Endodermal cell (in vitro differentiated cells): ENCODE results near the gene SYNE1. TPM values are rescaled to one million over a fixed set of nuclear protein-coding genes. Genes with fewer than 3 reads are reported as not detected.

ENCODE experiments used
- DNase-seq: peaks from one replicate; pipeline ENCODE4 v3.0.0-alpha.2; 2017
- H3K27ac ChIP-seq: 2 replicates; pipeline ENCODE4 v1.5.1; 2013; ENCODE audit warnings: mild to moderate bottlenecking, low read depth, low read length, moderate library complexity
- H3K27me3 ChIP-seq: 2 replicates; pipeline ENCODE4 v1.6.1; 2013; ENCODE audit warnings: mild to moderate bottlenecking, low read length, moderate library complexity; ENCODE audit not compliant: insufficient read depth, control insufficient read depth, poor library complexity, severe bottlenecking
- H3K36me3 ChIP-seq: 2 replicates; pipeline ENCODE4 v1.7.0; 2013; ENCODE audit warnings: mild to moderate bottlenecking, low read length, moderate library complexity; ENCODE audit not compliant: control insufficient read depth, insufficient read depth
- H3K4me1 ChIP-seq: one replicate; pipeline ENCODE4 v1.7.0; 2013; ENCODE audit warnings: low read length; ENCODE audit not compliant: control insufficient read depth, insufficient read depth
- H3K4me3 ChIP-seq: 2 replicates; pipeline ENCODE4 v1.5.1; 2013; ENCODE audit warnings: mild to moderate bottlenecking, low read length, moderate library complexity
- H3K9ac ChIP-seq: 2 replicates; pipeline ENCODE4 v1.6.1; 2013; ENCODE audit warnings: mild to moderate bottlenecking, low read length, moderate library complexity; ENCODE audit not compliant: poor library complexity, severe bottlenecking; ENCODE audit errors: extremely low read depth
- H3K9me3 ChIP-seq: 2 replicates; pipeline ENCODE4 v1.6.1; 2013; ENCODE audit warnings: mild to moderate bottlenecking, low read length, moderate library complexity; ENCODE audit not compliant: control insufficient read depth
- H3K27ac Mint-ChIP-seq: 2 replicates; pipeline ENCODE4 v1.8.0; 2020; ENCODE audit warnings: mixed read lengths
- H3K27me3 Mint-ChIP-seq: 2 replicates; pipeline ENCODE4 v1.8.0; 2021; ENCODE audit warnings: mild to moderate bottlenecking, mixed read lengths; ENCODE audit not compliant: insufficient read depth
- H3K36me3 Mint-ChIP-seq: 2 replicates; pipeline ENCODE4 v1.8.0; 2020; ENCODE audit warnings: low read depth, mixed read lengths
- H3K4me1 Mint-ChIP-seq: 2 replicates; pipeline ENCODE4 v1.8.0; 2020; ENCODE audit warnings: mixed read lengths
- H3K4me3 Mint-ChIP-seq: 2 replicates; pipeline ENCODE4 v1.8.0; 2020; ENCODE audit warnings: mild to moderate bottlenecking, moderate library complexity, mixed read lengths
- H3K9me3 Mint-ChIP-seq: 2 replicates; pipeline ENCODE4 v1.8.0; 2020; ENCODE audit warnings: mild to moderate bottlenecking, mixed read lengths
- CTCF ChIP-seq: fragments of 200-600 bp; sonication (generic); conservative IDR thresholded peaks from 2 replicates; pipeline ENCODE4 v1.5.0; 2021; ENCODE audit warnings: antibody characterized with exemption, mild to moderate bottlenecking
- WGBS, 2 experiments: methylation state at CpG; one replicate each; pipeline versions ENCODE4 v1.1.5 to v1.1.7; 2013; ENCODE audit warnings: missing lambda C conversion rate in 2 of 2, mixed read lengths in 1 of 2; ENCODE audit not compliant: insufficient coverage in 1 of 2, insufficient read length in 1 of 2; 5-methylcytosine and 5-hydroxymethylcytosine counted together
- total RNA-seq, 2 donors: library from RNA; stranded (reverse); fragmentation: NEBNext Ultra II Directional in 1 of 2; extraction: Animal tissue kit (Norgen Biotek cat#: 25700) in 1 of 2; gene quantifications; 2 replicates in 1 of 2; 3 replicates in 1 of 2; pipeline ENCODE4 v1.2.1, GENCODE V29; 2021

The SYNE1 gene
- total RNA-seq, 2 donors from 2014 or later, result 7.9 to 9.5 TPM

- H3K36me3 ChIP-seq, result no peaks in the 10 kb centered on the region
- no peak overlapping the region for H3K9ac ChIP-seq
- H3K4me1 ChIP-seq, result peaks cover 11% of the 10 kb centered on the region
- Mint-ChIP-seq H3K27me3 (peaks cover 23% of the 10 kb centered on the region), H3K4me3 (no peak overlapping the region), H3K36me3 (no peaks in the 10 kb centered on the region), H3K27ac (no peak overlapping the region), H3K9me3 (no peaks in the 10 kb centered on the region), H3K4me1 (peaks cover 24% of the 10 kb centered on the region)
- no peak for TF ChIP-seq CTCF
- H3K4me3 ChIP-seq, result no peak overlapping the region
- no peak overlapping the region for H3K27ac ChIP-seq
- 91 to 92% methylated on average over 2 of the region's 2 CpGs for WGBS, 2 experiments
- H3K27me3 ChIP-seq, result no peaks in the 10 kb centered on the region
- no peaks in the 10 kb centered on the region for H3K9me3 ChIP-seq
- DNase-seq, result no peak
These were observed 546.0 kb downstream of the SYNE1 start for GRCh38 chr6:152091201-152091600.

- Histone ChIP-seq H3K36me3 (no peaks in the 10 kb centered on the region), H3K4me3 (no peak overlapping the region), H3K9me3 (no peaks in the 10 kb centered on the region), H3K27ac (no peak overlapping the region), H3K9ac (no peak overlapping the region), H3K27me3 (no peaks in the 10 kb centered on the region), H3K4me1 (peaks cover 11% of the 10 kb centered on the region)
- Mint-ChIP-seq H3K9me3 (no peaks in the 10 kb centered on the region), H3K36me3 (no peaks in the 10 kb centered on the region), H3K27ac (no peak overlapping the region), H3K27me3 (peaks cover 12% of the 10 kb centered on the region), H3K4me3 (no peak overlapping the region), H3K4me1 (peaks cover 24% of the 10 kb centered on the region)
- WGBS, 2 experiments, result 95 to 99% methylated on average over 7 of the region's 7 CpGs
- no peak for DNase-seq
- no peak for TF ChIP-seq CTCF
These were observed 547.2 kb downstream of the SYNE1 start for GRCh38 chr6:152089992-152090391.

- peaks cover 3% of the 10 kb centered on the region for H3K27me3 Mint-ChIP-seq
- H3K9me3 Mint-ChIP-seq, result peaks cover 9% of the 10 kb centered on the region
- peaks cover 13% of the 10 kb centered on the region for H3K4me1 Mint-ChIP-seq
- H3K27me3 ChIP-seq, result no peaks in the 10 kb centered on the region
- no peaks in the 10 kb centered on the region for H3K4me1 ChIP-seq
- no peak overlapping the region for H3K27ac Mint-ChIP-seq
- H3K36me3 ChIP-seq, result no peaks in the 10 kb centered on the region
- H3K9ac ChIP-seq, result no peak overlapping the region
- no peaks in the 10 kb centered on the region for H3K9me3 ChIP-seq
- H3K4me3 ChIP-seq, result no peak overlapping the region
- no peaks in the 10 kb centered on the region for H3K36me3 Mint-ChIP-seq
- 95 to 100% methylated on average over 1 of the region's 1 CpG for WGBS, 2 experiments
- H3K27ac ChIP-seq, result no peak overlapping the region
- TF ChIP-seq CTCF, result no peak
- DNase-seq, result no peak
- no peak overlapping the region for H3K4me3 Mint-ChIP-seq
These were observed 549.5 kb downstream of the SYNE1 start for GRCh38 chr6:152087701-152088100.
